Mesenchymal stem cell (in vitro differentiated cells and primary cell): Measurements from ENCODE around the gene LHFPL5.

Experiments used
- DNase-seq: peaks from one replicate; pipeline ENCODE4 v3.0.0-alpha.2; 2013
- H2AFZ ChIP-seq: one replicate; pipeline ENCODE4 v1.6.1; 2013; ENCODE audit warnings: low read depth, mild to moderate bottlenecking, control low read depth, inconsistent platforms, low read length, moderate library complexity
- H2AK5ac ChIP-seq: 2 replicates; pipeline ENCODE4 v1.6.1; 2013; ENCODE audit warnings: low read length, moderate library complexity, mild to moderate bottlenecking, inconsistent platforms; ENCODE audit not compliant: severe bottlenecking
- H2BK120ac ChIP-seq: one replicate; pipeline ENCODE4 v1.6.1; 2013; ENCODE audit warnings: low read depth, mild to moderate bottlenecking, inconsistent platforms, low read length, moderate library complexity
- H2BK12ac ChIP-seq, 2 experiments: one replicate each; pipeline ENCODE4 v1.6.1; 2013; ENCODE audit warnings: inconsistent platforms in 2 of 2, low read length in 2 of 2, mild to moderate bottlenecking in 2 of 2, moderate library complexity in 2 of 2, control low read depth in 1 of 2
- H2BK15ac ChIP-seq: one replicate; pipeline ENCODE4 v1.6.1; 2013; ENCODE audit warnings: mild to moderate bottlenecking, low read depth, inconsistent platforms; ENCODE audit not compliant: poor library complexity, severe bottlenecking
- H2BK5ac ChIP-seq: 2 replicates; pipeline ENCODE4 v1.6.1; 2013; ENCODE audit warnings: low read depth, mild to moderate bottlenecking, low read length, control low read depth, inconsistent platforms; ENCODE audit not compliant: poor library complexity, severe bottlenecking
- H3K14ac ChIP-seq, 2 experiments: one replicate each; pipeline ENCODE4 v1.6.1; 2013; ENCODE audit warnings: inconsistent platforms in 2 of 2, low read length in 2 of 2, control low read depth in 1 of 2, mild to moderate bottlenecking in 1 of 2, moderate library complexity in 1 of 2
- H3K18ac ChIP-seq, 2 experiments: one replicate each; pipeline ENCODE4 v1.6.1; 2013; ENCODE audit warnings: inconsistent platforms in 2 of 2, low read length in 2 of 2, control low read depth in 1 of 2, low read depth in 1 of 2, mild to moderate bottlenecking in 1 of 2
- H3K23ac ChIP-seq, 2 experiments: one replicate each; pipeline ENCODE4 v1.6.1; 2013; ENCODE audit warnings: inconsistent platforms in 2 of 2, low read length in 2 of 2, mild to moderate bottlenecking in 2 of 2, moderate library complexity in 2 of 2, control low read depth in 1 of 2
- H3K27ac ChIP-seq: 2 replicates; pipeline ENCODE4 v1.5.1; 2013; ENCODE audit warnings: mild to moderate bottlenecking, moderate library complexity, low read length, control low read depth, inconsistent platforms; ENCODE audit not compliant: poor library complexity, severe bottlenecking
- H3K27me3 ChIP-seq, 2 experiments: 2 replicates each; pipeline versions ENCODE4 v1.6.1 to v1.7.0; 2013; ENCODE audit warnings: low read length in 2 of 2, mild to moderate bottlenecking in 2 of 2, moderate library complexity in 2 of 2, control low read depth in 1 of 2, inconsistent platforms in 1 of 2; ENCODE audit not compliant: control insufficient read depth in 1 of 2, insufficient read depth in 1 of 2
- H3K36me3 ChIP-seq, 2 experiments: 2 replicates each; pipeline versions ENCODE4 v1.6.1 to v1.7.0; 2013; ENCODE audit warnings: low read length in 2 of 2, control low read depth in 1 of 2, inconsistent platforms in 1 of 2, low read depth in 1 of 2, mild to moderate bottlenecking in 1 of 2; ENCODE audit not compliant: insufficient read depth in 2 of 2, control insufficient read depth in 1 of 2
- H3K4ac ChIP-seq, 2 experiments: one replicate each; pipeline ENCODE4 v1.6.1; 2013; ENCODE audit warnings: inconsistent platforms in 2 of 2, low read length in 2 of 2, mild to moderate bottlenecking in 2 of 2, moderate library complexity in 2 of 2, control low read depth in 1 of 2, low read depth in 1 of 2
- H3K4me1 ChIP-seq: 2 replicates; pipeline ENCODE4 v1.6.1; 2013; ENCODE audit warnings: low read depth, low read length, control low read depth; ENCODE audit not compliant: control insufficient read depth, insufficient read depth
- H3K4me2 ChIP-seq: 2 replicates; pipeline ENCODE4 v1.6.1; 2013; ENCODE audit warnings: low read length, mild to moderate bottlenecking, inconsistent platforms; ENCODE audit not compliant: poor library complexity, severe bottlenecking
- H3K4me3 ChIP-seq, 2 experiments: 2 replicates each; pipeline versions ENCODE4 v1.5.1 to v1.7.0; 2013; ENCODE audit warnings: low read length in 2 of 2, mild to moderate bottlenecking in 2 of 2, control low read depth in 1 of 2, low read depth in 1 of 2; ENCODE audit not compliant: insufficient read depth in 1 of 2
- H3K79me1 ChIP-seq: replicated peaks from 2 replicates; pipeline ENCODE4 v1.6.1; 2013; ENCODE audit warnings: mild to moderate bottlenecking, control low read depth, low read length, inconsistent platforms; ENCODE audit not compliant: poor library complexity, severe bottlenecking
- H3K9ac ChIP-seq: 2 replicates; pipeline ENCODE4 v1.7.0; 2013; ENCODE audit warnings: mild to moderate bottlenecking, low read length, moderate library complexity
- H3K9me3 ChIP-seq: 2 replicates; pipeline ENCODE4 v1.7.0; 2013; ENCODE audit warnings: mild to moderate bottlenecking, low read length; ENCODE audit not compliant: control insufficient read depth
- H4K8ac ChIP-seq: one replicate; pipeline ENCODE4 v1.6.1; 2013; ENCODE audit warnings: inconsistent platforms, mild to moderate bottlenecking, low read length, moderate library complexity
- H4K91ac ChIP-seq: one replicate; pipeline ENCODE4 v1.6.1; 2013; ENCODE audit warnings: mild to moderate bottlenecking, low read length, inconsistent platforms
- WGBS: methylation state at CpG from one replicate; pipeline ENCODE4 v1.1.7; 2013; ENCODE audit warnings: mixed read lengths; 5-methylcytosine and 5-hydroxymethylcytosine counted together

Gene LHFPL5

GRCh38 chr6:35839019-35839418, 33.9 kb downstream of the LHFPL5 start:
- H3K4me1 ChIP-seq: no peaks in the 10 kb centered on the region
- no peak for DNase-seq
- 60% methylated on average over 1 of the region's 1 CpG for WGBS

GRCh38 chr6:35842381-35842780, 37.2 kb downstream of the LHFPL5 start:
- Histone ChIP-seq H3K36me3 (peaks cover 6 to 75% of the 10 kb centered on the region in 2 experiments), H3K23ac (no peak overlapping the region), H3K4me2 (no peak overlapping the region), H3K9ac (no peak overlapping the region), H2AK5ac (no peak overlapping the region), H3K27ac (no peak overlapping the region), H3K4me1 (no peaks in the 10 kb centered on the region), H3K9me3 (no peaks in the 10 kb centered on the region), H2BK15ac (no peak overlapping the region), H3K4me3 (no peak overlapping the region), H2BK12ac (no peak overlapping the region), H4K8ac (no peak overlapping the region), H2AFZ (no peak overlapping the region), H3K14ac (no peak overlapping the region), H3K4ac (no peak overlapping the region), H3K18ac (no peak overlapping the region), H4K91ac (no peak overlapping the region), H2BK5ac (no peak overlapping the region), H3K79me1 (peaks cover 8% of the 10 kb centered on the region), H2BK120ac (no peak overlapping the region), H3K27me3 (no peaks in the 10 kb centered on the region)
- 96% methylated on average over 3 of the region's 3 CpGs for WGBS
- DNase-seq: no peak

More at GRCh38 chr6:35839019-35839418, 33.9 kb downstream of the LHFPL5 start:
- no peak overlapping the region for H2BK120ac ChIP-seq
- H3K9me3 ChIP-seq: no peaks in the 10 kb centered on the region
- no peak overlapping the region for H3K4me2 ChIP-seq
- H3K36me3 ChIP-seq: peaks cover 13 to 78% of the 10 kb centered on the region in 2 experiments
- no peak overlapping the region for H2BK12ac ChIP-seq
- H2AFZ ChIP-seq: no peak overlapping the region
- H4K91ac ChIP-seq: no peak overlapping the region
- no peak overlapping the region for H3K9ac ChIP-seq
- no peak overlapping the region for H4K8ac ChIP-seq
- peaks cover 2% of the 10 kb centered on the region for H3K79me1 ChIP-seq
- H2AK5ac ChIP-seq: no peak overlapping the region
- H3K23ac ChIP-seq: no peak overlapping the region
- H3K18ac ChIP-seq: no peak overlapping the region
- no peak overlapping the region for H3K27ac ChIP-seq
- H2BK15ac ChIP-seq: no peak overlapping the region
- no peak overlapping the region for H2BK5ac ChIP-seq
- no peak overlapping the region for H3K4ac ChIP-seq
- H3K27me3 ChIP-seq: no peaks in the 10 kb centered on the region
- H3K14ac ChIP-seq: no peak overlapping the region
- no peak overlapping the region for H3K4me3 ChIP-seq

DNA sequence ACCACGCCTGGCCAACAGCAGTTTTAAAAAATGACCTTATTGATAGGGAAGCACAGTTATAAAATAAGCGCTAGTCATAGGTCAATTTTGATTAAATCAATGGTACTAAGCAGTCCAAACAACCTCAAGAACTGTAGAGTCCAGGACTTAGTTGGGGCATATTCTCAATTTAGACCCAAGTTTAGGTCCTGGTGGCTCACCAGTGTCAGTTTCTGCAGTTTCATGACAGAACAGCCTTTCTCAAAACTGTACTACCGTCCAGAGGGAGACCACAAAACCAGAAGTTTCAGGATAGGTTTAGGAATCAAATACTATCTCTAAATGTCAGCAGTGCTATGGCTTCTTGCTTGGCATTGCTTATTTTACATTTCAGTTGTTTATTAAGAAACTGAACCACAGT, 39.1 kb downstream of the LHFPL5 start:
- H3K4ac ChIP-seq: no peak overlapping the region
- H2BK120ac ChIP-seq: no peak overlapping the region
- peaks cover 15% of the 10 kb centered on the region for H3K79me1 ChIP-seq
- no peak for DNase-seq
- no peak overlapping the region for H3K14ac ChIP-seq
- H3K27ac ChIP-seq: no peak overlapping the region
- no peak overlapping the region for H2AFZ ChIP-seq
- no peak overlapping the region for H3K9ac ChIP-seq
- peaks cover 6% of the 10 kb centered on the region for H3K9me3 ChIP-seq
- no peak overlapping the region for H2BK15ac ChIP-seq
- H3K4me3 ChIP-seq: no peak overlapping the region
- H2BK5ac ChIP-seq: no peak overlapping the region
- H3K18ac ChIP-seq: no peak overlapping the region
- WGBS: 100% methylated on average over 2 of the region's 3 CpGs
- H3K23ac ChIP-seq: no peak overlapping the region
- no peak overlapping the region for H3K4me2 ChIP-seq
- no peak overlapping the region for H4K8ac ChIP-seq
- no peaks in the 10 kb centered on the region for H3K4me1 ChIP-seq
- H2AK5ac ChIP-seq: no peak overlapping the region
- no peak overlapping the region for H2BK12ac ChIP-seq
- no peaks in the 10 kb centered on the region for H3K27me3 ChIP-seq
- peaks cover 8 to 70% of the 10 kb centered on the region in 2 experiments for H3K36me3 ChIP-seq
- no peak overlapping the region for H4K91ac ChIP-seq

DNA sequence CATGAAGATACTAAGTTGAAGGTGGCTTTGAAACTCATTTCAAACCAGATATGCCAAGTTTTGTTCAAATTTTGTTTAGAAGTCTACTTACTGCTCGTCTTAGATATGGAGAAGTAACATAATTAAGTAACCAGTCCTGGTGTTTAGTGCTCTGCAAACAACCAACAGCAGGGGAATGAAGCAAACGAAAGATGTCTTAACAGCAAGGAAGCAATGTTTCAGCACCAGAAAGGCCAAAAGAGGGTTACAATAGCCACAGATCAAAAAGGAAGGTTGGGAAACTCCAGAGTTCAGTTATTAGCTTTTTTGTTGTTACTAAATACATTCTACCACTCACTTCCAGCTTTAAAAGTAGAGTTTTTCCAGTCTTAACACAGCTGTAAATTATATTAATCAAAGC, 45.1 kb downstream of the LHFPL5 start:
- Histone ChIP-seq H4K8ac (no peak overlapping the region), H3K4me1 (no peaks in the 10 kb centered on the region), H4K91ac (no peak overlapping the region), H2BK120ac (no peak overlapping the region), H3K9me3 (peaks cover 6% of the 10 kb centered on the region), H3K4ac (no peak overlapping the region), H3K18ac (no peak overlapping the region), H2BK15ac (no peak overlapping the region), H3K27ac (no peak overlapping the region), H2BK5ac (no peak overlapping the region), H3K23ac (no peak overlapping the region), H3K14ac (no peak overlapping the region), H2AK5ac (no peak overlapping the region), H3K36me3 (peaks cover 10 to 82% of the 10 kb centered on the region in 2 experiments), H2BK12ac (no peak overlapping the region), H3K27me3 (no peaks in the 10 kb centered on the region), H3K4me3 (no peak overlapping the region), H3K9ac (no peak overlapping the region), H3K79me1 (peaks cover 12% of the 10 kb centered on the region), H2AFZ (no peak overlapping the region), H3K4me2 (no peak overlapping the region)
- DNase-seq: no peak
- WGBS: 94% methylated on average over 2 of the region's 2 CpGs
